Left ventricle myocardium inferior (tissue), 1 donor: ENCODE results near the gene NRG3. TPM values are rescaled to one million over a fixed set of nuclear protein-coding genes. Genes with fewer than 3 reads are reported as not detected.

ENCODE experiments used
- DNase-seq: peaks from one replicate; pipeline ENCODE4 v3.0.0-alpha.2; 2020
- H3K27ac ChIP-seq: fragments of 200-600 bp; replicated peaks from 2 replicates; pipeline ENCODE4 v1.8.0; 2021
- H3K27me3 ChIP-seq: fragments of 200-600 bp; 2 replicates; pipeline ENCODE4 v1.8.0; 2021; ENCODE audit warnings: low read depth
- H3K36me3 ChIP-seq: fragments of 200-600 bp; 2 replicates; pipeline ENCODE4 v1.8.0; 2021
- H3K4me1 ChIP-seq: fragments of 200-600 bp; 2 replicates; pipeline ENCODE4 v1.8.0; 2021
- H3K4me3 ChIP-seq: fragments of 200-600 bp; 2 replicates; pipeline ENCODE4 v1.8.0; 2021; ENCODE audit warnings: mild to moderate bottlenecking, moderate library complexity
- H3K9me3 ChIP-seq: fragments of 200-600 bp; replicated peaks from 2 replicates; pipeline ENCODE4 v1.8.0; 2021
- CTCF ChIP-seq: fragments of 200-600 bp; IDR thresholded peaks from 2 replicates; pipeline ENCODE4 v1.8.0; 2021; ENCODE audit warnings: antibody characterized with exemption, mild to moderate bottlenecking, borderline replicate concordance
- intact Hi-C: fragments of 100-400 bp; cut with micrococcal nuclease; formaldehyde crosslinking; loops from one replicate; pipeline ENCODE4 v1.11.0; 2022
- total RNA-seq: library from RNA; stranded (reverse); fragmentation: NEBNext Ultra II Directional; extraction: Animal tissue kit (Norgen Biotek cat#: 25700); gene quantifications from one replicate; pipeline ENCODE4 v1.2.1, GENCODE V29; 2021
- donor health status: DM: no; HTN: yes; CAD: no; lungs with severe emphysema.

NRG3 gene
- total RNA-seq, 1 donor from 2014 or later = 0.11 TPM

GRCh38 chr10:82817676-82818422, 942.9 kb downstream of the NRG3 start:
- no peaks in the 10 kb centered on the region for H3K36me3 ChIP-seq
- no peaks in the 10 kb centered on the region for H3K4me1 ChIP-seq
- no peak for TF ChIP-seq CTCF
- H3K4me3 ChIP-seq = no peak overlapping the region
- no peak for DNase-seq
- no peaks in the 10 kb centered on the region for H3K27me3 ChIP-seq
- no peak overlapping the region for H3K27ac ChIP-seq
- intact Hi-C loops = no loop called here
- no peaks in the 10 kb centered on the region for H3K9me3 ChIP-seq

GRCh38 chr10:82821043-82821442, 946.0 kb downstream of the NRG3 start:
- DNase-seq = no peak
- H3K4me3 ChIP-seq = no peak overlapping the region
- no peaks in the 10 kb centered on the region for H3K9me3 ChIP-seq
- no peak for TF ChIP-seq CTCF
- H3K36me3 ChIP-seq = no peaks in the 10 kb centered on the region
- H3K27ac ChIP-seq = no peak overlapping the region
- intact Hi-C loops = no loop called here
- no peaks in the 10 kb centered on the region for H3K4me1 ChIP-seq
- H3K27me3 ChIP-seq = no peaks in the 10 kb centered on the region

GRCh38 chr10:82826132-82826531, 951.1 kb downstream of the NRG3 start:
- Histone ChIP-seq H3K27ac (no peak overlapping the region), H3K27me3 (no peaks in the 10 kb centered on the region), H3K36me3 (no peaks in the 10 kb centered on the region), H3K4me3 (no peak overlapping the region), H3K9me3 (no peaks in the 10 kb centered on the region), H3K4me1 (no peaks in the 10 kb centered on the region)
- intact Hi-C loops = no loop called here
- DNase-seq = no peak
- no peak for TF ChIP-seq CTCF

- no peak for TF ChIP-seq CTCF
- H3K9me3 ChIP-seq = no peaks in the 10 kb centered on the region
- no peaks in the 10 kb centered on the region for H3K27me3 ChIP-seq
- no peak for DNase-seq
- no peaks in the 10 kb centered on the region for H3K36me3 ChIP-seq
- no peak overlapping the region for H3K4me3 ChIP-seq
- H3K4me1 ChIP-seq = no peaks in the 10 kb centered on the region
- intact Hi-C loops = no loop called here
- no peak overlapping the region for H3K27ac ChIP-seq
Observed at GRCh38 chr10:82827901-82828300, 952.9 kb downstream of the NRG3 start.

- H3K27ac ChIP-seq = no peak overlapping the region
- no peak for TF ChIP-seq CTCF
- no peaks in the 10 kb centered on the region for H3K27me3 ChIP-seq
- peaks cover 16% of the 10 kb centered on the region for H3K9me3 ChIP-seq
- intact Hi-C loops = no loop called here
- H3K36me3 ChIP-seq = no peaks in the 10 kb centered on the region
- H3K4me3 ChIP-seq = no peak overlapping the region
- DNase-seq = no peak
- no peaks in the 10 kb centered on the region for H3K4me1 ChIP-seq
Observed at GRCh38 chr10:82847242-82847641, 972.2 kb downstream of the NRG3 start.
